Measurements from ENCODE around the gene GNB1L.

DNA sequence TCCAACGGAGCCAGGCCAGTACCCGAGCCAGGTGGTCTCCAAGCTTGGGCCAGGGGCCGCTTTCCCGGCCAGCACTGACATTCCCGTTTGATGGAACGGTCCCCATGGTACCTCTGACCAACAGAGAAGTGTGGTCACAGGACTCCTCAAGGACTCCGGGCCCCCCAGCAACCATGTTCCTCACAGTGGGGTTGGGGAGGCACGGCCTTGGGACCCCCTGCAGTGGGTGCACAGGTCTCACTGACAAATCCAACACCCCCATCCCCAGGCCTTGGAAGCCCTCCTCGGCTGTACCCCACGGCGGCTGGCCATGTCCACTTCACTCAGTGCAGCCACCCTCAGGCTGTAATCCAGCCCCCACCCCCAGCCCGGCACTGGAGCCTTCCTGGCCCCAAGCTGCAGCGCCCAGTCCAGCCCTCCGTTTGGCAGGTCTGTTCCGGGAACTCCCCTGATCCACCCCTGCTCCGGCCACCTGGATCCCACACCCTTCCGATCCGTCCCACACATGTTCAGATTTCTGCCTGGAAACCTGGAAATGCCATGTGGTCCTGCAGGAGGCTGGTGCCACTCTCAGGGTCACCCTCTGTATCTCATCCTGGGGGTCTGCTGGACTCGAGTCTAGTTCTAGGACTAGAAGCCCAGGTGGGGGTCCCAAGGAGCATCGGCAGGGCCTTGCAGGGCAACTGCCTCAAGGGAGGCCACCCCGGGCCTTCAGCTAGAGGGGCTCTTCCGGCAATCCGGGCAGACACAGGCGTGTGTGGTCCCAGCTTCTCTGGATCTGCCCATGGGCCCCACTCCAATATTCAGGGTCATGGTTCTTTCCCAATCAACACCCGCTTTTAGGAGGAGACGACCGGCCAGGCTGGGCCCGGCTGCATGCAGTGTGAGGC is 67.5 kb downstream of the GNB1L start:
- TF ChIP-seq, protein P1, sequence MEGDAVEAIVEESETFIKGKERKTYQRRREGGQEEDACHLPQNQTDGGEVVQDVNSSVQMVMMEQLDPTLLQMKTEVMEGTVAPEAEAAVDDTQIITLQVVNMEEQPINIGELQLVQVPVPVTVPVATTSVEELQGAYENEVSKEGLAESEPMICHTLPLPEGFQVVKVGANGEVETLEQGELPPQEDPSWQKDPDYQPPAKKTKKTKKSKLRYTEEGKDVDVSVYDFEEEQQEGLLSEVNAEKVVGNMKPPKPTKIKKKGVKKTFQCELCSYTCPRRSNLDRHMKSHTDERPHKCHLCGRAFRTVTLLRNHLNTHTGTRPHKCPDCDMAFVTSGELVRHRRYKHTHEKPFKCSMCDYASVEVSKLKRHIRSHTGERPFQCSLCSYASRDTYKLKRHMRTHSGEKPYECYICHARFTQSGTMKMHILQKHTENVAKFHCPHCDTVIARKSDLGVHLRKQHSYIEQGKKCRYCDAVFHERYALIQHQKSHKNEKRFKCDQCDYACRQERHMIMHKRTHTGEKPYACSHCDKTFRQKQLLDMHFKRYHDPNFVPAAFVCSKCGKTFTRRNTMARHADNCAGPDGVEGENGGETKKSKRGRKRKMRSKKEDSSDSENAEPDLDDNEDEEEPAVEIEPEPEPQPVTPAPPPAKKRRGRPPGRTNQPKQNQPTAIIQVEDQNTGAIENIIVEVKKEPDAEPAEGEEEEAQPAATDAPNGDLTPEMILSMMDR (IDR thresholded peaks at IDR 0.05), result no peak
- no peak for TF ChIP-seq EZH2 (IDR thresholded peaks at IDR 0.05)
- TF ChIP-seq EZH2phosphoT487 (IDR thresholded peaks at IDR 0.05), result no peak

All from neural progenitor cell (in vitro differentiated cells).